GM19023 (cell line): ENCODE data around the gene SPTBN4.
A peak's percentile ranks its signal among the peaks of the same experiment; 100 is the strongest.
"Not testable (repeated sequence)": the region's sequence is repeated elsewhere in the genome, so short reads cannot be mapped to it uniquely, and the experiment has no call there.

Source experiments
- ATAC-seq: cut with Tn5 transposase; IDR thresholded peaks from one replicate; pipeline ENCODE4 v1.9.1; 2021; ENCODE audit warnings: mild to moderate bottlenecking, moderate library complexity; ENCODE audit not compliant: unreplicated experiment

The SPTBN4 gene

GRCh38 chr19:40464059-40465024, 2.5 kb upstream of the SPTBN4 start:
- ATAC-seq = no peak

- no peak for ATAC-seq
Observed at GRCh38 chr19:40465025-40465556, 1.7 kb upstream of the SPTBN4 start.

- ATAC-seq = peak; percentile 91
Observed at GRCh38 chr19:40465557-40466218, 1.1 kb upstream of the SPTBN4 start, which contains the start of gene BLVRB. Gene BLVRB, minus strand, starts transcription at chr19:40465745. Its CDS starts 57 bp downstream, at chr19:40465688.

GRCh38 chr19:40466219-40466984, 399 bp upstream of the SPTBN4 start:
- peak; percentile 24 for ATAC-seq

GRCh38 chr19:40469011-40469410, 2.2 kb downstream of the SPTBN4 start:
- ATAC-seq = no peak

GRCh38 chr19:40471111-40471510, 4.3 kb downstream of the SPTBN4 start:
- no peak for ATAC-seq

GRCh38 chr19:40472516-40472915, 5.7 kb downstream of the SPTBN4 start:
- no peak for ATAC-seq

GRCh38 chr19:40474737-40475136, 7.9 kb downstream of the SPTBN4 start:
- no peak for ATAC-seq

GRCh38 chr19:40475878-40476644, 9.3 kb downstream of the SPTBN4 start:
- not testable (repeated sequence) for ATAC-seq

GRCh38 chr19:40486017-40486416, 19.2 kb downstream of the SPTBN4 start:
- no peak for ATAC-seq

GRCh38 chr19:40489882-40490230, 23.1 kb downstream of the SPTBN4 start:
- ATAC-seq = no peak

- no peak for ATAC-seq
Observed at GRCh38 chr19:40492274-40492673, 25.5 kb downstream of the SPTBN4 start.

GRCh38 chr19:40493778-40494177, 27.0 kb downstream of the SPTBN4 start:
- no peak for ATAC-seq

GRCh38 chr19:40494191-40494838, 27.5 kb downstream of the SPTBN4 start:
- ATAC-seq = no peak

GRCh38 chr19:40497214-40497613, 30.4 kb downstream of the SPTBN4 start:
- no peak for ATAC-seq

GRCh38 chr19:40499320-40499719, 32.5 kb downstream of the SPTBN4 start:
- ATAC-seq = no peak

GRCh38 chr19:40500678-40501530, 34.1 kb downstream of the SPTBN4 start:
- ATAC-seq = not testable (repeated sequence)

GRCh38 chr19:40501599-40501998, 34.8 kb downstream of the SPTBN4 start:
- ATAC-seq = no peak

GRCh38 chr19:40502081-40502480, 35.3 kb downstream of the SPTBN4 start:
- no peak for ATAC-seq
